Measurements from ENCODE around the gene SUPT3H. TPM values are rescaled to one million over a fixed set of nuclear protein-coding genes. Genes with fewer than 3 reads are reported as not detected.
"Not testable (repeated sequence)": the region's sequence is repeated elsewhere in the genome, so short reads cannot be mapped to it uniquely, and the experiment has no call there.

Gene SUPT3H
- total RNA-seq, 3 donors from 2014 or later = 6.9 to 15.1 (median 13.6) TPM

DNA sequence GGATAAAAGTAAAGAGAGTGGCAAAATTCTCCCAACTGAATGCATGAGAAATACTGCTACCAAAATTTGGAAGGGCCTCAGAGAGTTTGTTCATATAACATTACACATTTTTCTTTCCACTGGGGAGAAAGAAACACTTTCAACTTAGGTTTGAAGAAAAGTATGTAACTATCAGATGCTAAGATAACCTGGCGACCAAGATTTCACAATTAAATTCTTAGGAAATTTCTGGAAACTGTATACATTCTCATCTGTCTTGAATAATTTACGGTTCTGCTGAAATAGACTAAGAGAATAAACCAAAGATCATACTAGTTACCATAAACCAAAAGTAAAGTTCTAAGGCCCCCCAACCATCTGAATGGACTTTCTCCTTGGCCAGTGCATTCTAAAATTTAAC lies 462.6 kb downstream of the SUPT3H start:
- intact Hi-C loops (cut with DNase I; ENCODE audit: low total_unique reads) = no loop called here
- H3K9me3 ChIP-seq = no peaks in the 10 kb centered on the region
- no peak overlapping the region for H3K27ac ChIP-seq
- H3K4me3 ChIP-seq = no peak overlapping the region
- no peak for DNase-seq (ENCODE audit: low spot score in 2 of 2)
- H3K36me3 ChIP-seq = no peaks in the 10 kb centered on the region
- no peaks in the 10 kb centered on the region for H3K27me3 ChIP-seq
- TF ChIP-seq POLR2AphosphoS5 (IDR thresholded peaks at IDR 0.05) (no peak), CTCF (IDR thresholded peaks at IDR 0.05) (no peak), POLR2A (IDR thresholded peaks at IDR 0.05) (no peak)
- no peaks in the 10 kb centered on the region for H3K4me1 ChIP-seq

DNA sequence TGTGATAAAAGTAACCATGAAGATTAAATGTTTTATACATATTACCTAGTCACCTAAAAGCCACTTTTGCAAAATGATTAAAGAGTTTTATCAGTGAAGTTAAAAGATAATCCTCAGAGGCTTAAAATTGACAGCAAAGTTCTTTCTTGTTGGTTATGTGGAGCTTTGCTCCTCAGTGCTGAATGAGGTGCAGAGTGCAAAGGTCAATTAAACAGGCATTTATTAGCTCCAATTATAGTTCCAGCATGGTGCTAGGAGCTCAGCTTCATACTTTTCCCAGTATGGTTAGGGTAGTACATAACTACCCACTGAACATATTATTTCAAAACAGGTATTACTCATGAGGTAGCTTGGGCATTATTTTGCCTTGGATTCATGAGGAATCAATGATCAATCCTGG lies 463.6 kb downstream of the SUPT3H start:
- Histone ChIP-seq H3K27ac (no peak overlapping the region), H3K36me3 (no peaks in the 10 kb centered on the region), H3K4me3 (no peak overlapping the region), H3K27me3 (no peaks in the 10 kb centered on the region), H3K9me3 (no peaks in the 10 kb centered on the region), H3K4me1 (no peaks in the 10 kb centered on the region)
- DNase-seq (ENCODE audit: low spot score in 2 of 2) = no peak
- TF ChIP-seq POLR2AphosphoS5 (IDR thresholded peaks at IDR 0.05) (no peak), CTCF (IDR thresholded peaks at IDR 0.05) (no peak), POLR2A (IDR thresholded peaks at IDR 0.05) (no peak)
- intact Hi-C loops (cut with DNase I; ENCODE audit: low total_unique reads) = no loop called here

DNA sequence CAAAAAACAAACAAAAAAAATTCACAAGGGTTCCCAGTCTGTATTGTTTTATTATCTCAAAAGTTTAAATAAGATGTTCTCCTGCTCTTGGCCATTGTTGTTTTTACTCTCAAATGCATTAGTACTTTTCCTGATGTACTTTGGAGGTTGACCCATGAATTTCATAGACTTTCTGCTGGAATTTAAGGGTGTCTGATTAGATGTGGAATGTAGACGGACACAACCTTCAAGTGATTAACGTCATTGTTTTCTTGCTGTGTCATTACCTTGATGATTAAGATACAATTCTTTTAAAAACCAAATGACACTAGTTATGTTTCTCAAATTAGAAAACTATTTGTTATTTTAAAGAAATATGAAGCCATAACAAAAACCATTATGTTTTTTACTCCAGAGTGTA lies 471.0 kb downstream of the SUPT3H start:
- Histone ChIP-seq H3K4me3 (no peak overlapping the region), H3K27ac (no peak overlapping the region), H3K27me3 (no peaks in the 10 kb centered on the region), H3K9me3 (no peaks in the 10 kb centered on the region), H3K4me1 (no peaks in the 10 kb centered on the region), H3K36me3 (no peaks in the 10 kb centered on the region)
- DNase-seq (ENCODE audit: low spot score in 2 of 2) = no peak
- intact Hi-C loops (cut with DNase I; ENCODE audit: low total_unique reads) = no loop called here
- TF ChIP-seq POLR2AphosphoS5 (IDR thresholded peaks at IDR 0.05) (no peak), CTCF (IDR thresholded peaks at IDR 0.05) (no peak), POLR2A (IDR thresholded peaks at IDR 0.05) (no peak)

DNA sequence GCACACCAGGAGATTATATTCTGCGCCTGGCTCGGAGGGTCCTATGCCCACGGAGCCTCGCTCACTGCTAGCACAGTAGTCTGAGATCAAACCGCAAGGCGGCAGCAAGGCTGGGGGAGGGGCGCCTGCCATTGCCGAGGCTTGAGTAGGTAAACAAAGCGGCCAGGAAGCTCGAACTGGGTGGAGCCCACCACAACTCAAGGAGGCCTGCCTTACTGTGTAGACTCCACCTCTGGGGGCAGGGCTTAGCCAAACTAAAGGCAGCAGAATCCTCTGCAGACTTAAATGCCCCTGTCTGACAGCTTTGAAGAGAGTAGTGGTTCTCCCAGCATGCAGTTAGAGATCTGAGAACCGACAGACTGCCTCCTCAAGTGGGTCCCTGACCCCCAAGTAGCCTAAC lies 477.4 kb downstream of the SUPT3H start:
- H3K27me3 ChIP-seq; H3K27ac ChIP-seq; H3K36me3 ChIP-seq; H3K9me3 ChIP-seq; H3K4me3 ChIP-seq; intact Hi-C loops (cut with DNase I; ENCODE audit: low total_unique reads); H3K4me1 ChIP-seq; DNase-seq (ENCODE audit: low spot score in 2 of 2): not testable (repeated sequence)

DNA sequence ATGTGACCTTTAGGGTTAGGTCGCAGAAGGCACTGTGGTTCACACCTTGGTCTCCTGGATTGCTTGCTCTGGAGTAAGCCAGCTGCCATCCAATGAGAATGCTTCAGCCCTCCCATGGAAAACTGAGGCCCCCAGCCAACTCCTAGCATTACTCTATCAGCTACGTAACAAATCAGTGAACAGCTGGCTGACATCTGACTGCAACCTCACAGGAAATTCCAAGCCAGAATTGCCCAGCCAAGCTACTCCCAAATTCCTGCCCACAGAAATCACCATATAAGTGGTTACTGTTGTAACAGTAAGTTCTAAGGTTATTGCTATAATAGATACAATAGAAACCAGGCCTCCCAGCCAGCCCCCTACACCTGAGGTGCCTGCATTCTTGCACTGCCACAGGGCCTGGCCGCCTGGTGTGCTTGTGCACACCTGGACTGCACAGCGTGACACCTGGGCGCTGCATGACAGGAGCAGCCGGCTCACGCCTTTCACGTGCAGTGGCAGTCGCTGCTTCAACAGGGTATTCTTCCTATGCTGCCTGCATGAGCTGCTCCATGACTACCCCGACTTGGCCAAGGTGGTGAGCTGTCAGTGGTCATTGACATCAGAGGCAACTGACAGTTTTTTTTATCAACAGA lies 479.3 kb downstream of the SUPT3H start:
- intact Hi-C loops (cut with DNase I; ENCODE audit: low total_unique reads) = no loop called here
- no peaks in the 10 kb centered on the region for H3K36me3 ChIP-seq
- no peak for TF ChIP-seq POLR2AphosphoS5 (IDR thresholded peaks at IDR 0.05)
- no peak for TF ChIP-seq CTCF (IDR thresholded peaks at IDR 0.05)
- no peak for TF ChIP-seq POLR2A (IDR thresholded peaks at IDR 0.05)
- no peaks in the 10 kb centered on the region for H3K27me3 ChIP-seq
- no peak overlapping the region for H3K4me3 ChIP-seq
- H3K4me1 ChIP-seq = no peaks in the 10 kb centered on the region
- DNase-seq (ENCODE audit: low spot score in 2 of 2) = no peak
- peaks cover 0 to 6% of the 10 kb centered on the region in 2 donors for H3K9me3 ChIP-seq
- H3K27ac ChIP-seq = no peak overlapping the region

DNA sequence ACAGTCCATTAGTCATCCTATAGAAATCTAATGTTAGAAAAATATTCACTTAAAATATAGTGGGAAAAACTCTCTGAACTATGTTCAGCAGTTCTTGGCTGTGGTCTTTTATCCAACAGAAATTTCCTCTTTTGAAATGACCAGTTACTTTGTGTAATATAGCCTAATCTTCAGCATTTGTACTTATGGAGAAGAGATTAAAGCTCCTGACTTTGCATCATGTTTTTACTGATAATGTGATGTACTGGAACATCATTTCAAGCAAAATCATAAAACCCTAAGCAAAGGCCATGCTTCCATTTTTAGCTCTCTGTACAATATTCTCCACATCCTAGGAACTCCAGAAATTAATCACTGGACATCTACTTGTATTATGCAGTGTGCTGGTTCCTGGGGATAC lies 480.4 kb downstream of the SUPT3H start:
- Histone ChIP-seq H3K27me3 (no peaks in the 10 kb centered on the region), H3K9me3 (peaks cover 0 to 6% of the 10 kb centered on the region in 2 donors), H3K4me1 (no peaks in the 10 kb centered on the region), H3K36me3 (no peaks in the 10 kb centered on the region), H3K4me3 (no peak overlapping the region), H3K27ac (no peak overlapping the region)
- DNase-seq (ENCODE audit: low spot score in 2 of 2) = no peak
- intact Hi-C loops (cut with DNase I; ENCODE audit: low total_unique reads) = no loop called here
- TF ChIP-seq CTCF (IDR thresholded peaks at IDR 0.05) (no peak), POLR2AphosphoS5 (IDR thresholded peaks at IDR 0.05) (no peak), POLR2A (IDR thresholded peaks at IDR 0.05) (no peak)

Measured in breast epithelium (tissue), 4 donors.